ENCODE results near the gene TBC1D10A. TPM values are rescaled to one million over a fixed set of nuclear protein-coding genes. Genes with fewer than 3 reads are reported as not detected.

The TBC1D10A gene
- total RNA-seq, 1 experiment from 2014 or later = 18.6 TPM

DNA sequence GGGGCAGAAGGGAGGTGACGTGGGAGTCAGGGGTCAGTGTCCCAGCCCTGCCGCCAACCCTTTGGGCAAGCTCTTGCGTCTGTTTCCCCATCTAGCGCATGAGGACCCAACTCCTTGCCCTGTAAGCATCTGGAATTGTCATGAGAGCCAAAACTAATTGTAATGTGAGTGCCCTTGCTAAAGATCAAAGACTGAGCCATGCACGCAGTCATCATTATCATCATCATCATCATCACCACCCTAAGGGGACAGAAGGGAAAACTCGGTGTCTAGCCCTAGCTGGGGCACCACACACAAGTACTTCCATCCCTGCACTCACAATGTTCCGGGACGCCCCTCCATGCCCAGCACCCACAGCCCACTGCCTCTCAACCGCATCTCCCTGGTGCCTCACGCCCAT, 82.7 kb downstream of the TBC1D10A start:
- ATAC-seq = no peak
- peaks cover 58% of the 10 kb centered on the region; the same call in 1 of the 2 replicates for H3K79me2 ChIP-seq (ENCODE audit: insufficient read depth, low read length)
- no peaks in the 10 kb centered on the region for H3K9me2 ChIP-seq (ENCODE audit: insufficient read depth)
- intact Hi-C loops (cut with micrococcal nuclease) = no loop called here
- DNase-seq (ENCODE audit: low read depth, low spot score) = no peak
- no peaks in the 10 kb centered on the region for H3K9me3 ChIP-seq (ENCODE audit: control insufficient read depth in 1 of 2, insufficient read depth in 1 of 2, low read depth in 1 of 2, low read length in 2 of 2)
- CTCF ChIA-PET = no interaction called here
- H3K36me3 ChIP-seq (ENCODE audit: control insufficient read depth in 1 of 2, insufficient read depth in 2 of 2, low read length in 2 of 2) = peaks cover 4 to 36% of the 10 kb centered on the region in 2 experiments; a peak in 3 of 4 replicates
- H4K20me1 ChIP-seq (ENCODE audit: insufficient read depth) = no peaks in the 10 kb centered on the region
- no peak overlapping the region for H3K9ac ChIP-seq (ENCODE audit: low read length)
- no peaks in the 10 kb centered on the region for H3K27me3 ChIP-seq (ENCODE audit: insufficient read depth, low read length)
- RAD21 ChIA-PET (ENCODE audit: low non-redundant PET in 1 of 2, low total read pairs in 2 of 2, uncharacterized antibody in 2 of 2, unreplicated experiment in 2 of 2) = interaction anchor here in 1 of 2 experiments (1.4 kb wide), 1 partner anchor 31 kb away, joined by 3 read pairs; no protein-coding TSS in a partner anchor
- H3K4me1 ChIP-seq (ENCODE audit: control insufficient read depth in 1 of 2, insufficient read depth in 2 of 2, low read length in 2 of 2) = peaks cover 46 to 100% of the 10 kb centered on the region in 2 experiments
- no TSS peak for BruUV-seq (replicated peaks)
- no peak overlapping the region for H3K4me2 ChIP-seq (ENCODE audit: low read length)
- no peak overlapping the region for H3K4me3 ChIP-seq (replicated peaks in 1 of 2; ENCODE audit: low read depth in 1 of 2, low read length in 2 of 2)
- TF ChIP-seq RAD21 (IDR thresholded peaks at IDR 0.05; ENCODE audit: low read depth) = no peak
- no peak for TF ChIP-seq ELF1 (IDR thresholded peaks at IDR 0.05; ENCODE audit: borderline replicate concordance, low read depth)
- no peak for TF ChIP-seq SRF (IDR thresholded peaks at IDR 0.05; ENCODE audit: low read depth)
- no peak for TF ChIP-seq ZNF274 (IDR thresholded peaks at IDR 0.05; ENCODE audit: low read depth, low read length)
- TF ChIP-seq EZH2phosphoT487 (IDR thresholded peaks at IDR 0.05; ENCODE audit: borderline replicate concordance) = no peak
- TF ChIP-seq SP1 (IDR thresholded peaks at IDR 0.05; ENCODE audit: low read depth) = no peak
- TF ChIP-seq POLR2AphosphoS5 (IDR thresholded peaks at IDR 0.05; ENCODE audit: low read depth, low read length) = no peak
- no peak for TF ChIP-seq JUND (IDR thresholded peaks at IDR 0.05)
- TF ChIP-seq CBX3 (IDR thresholded peaks at IDR 0.05; ENCODE audit: low read depth) = no peak
- TF ChIP-seq, protein P1, sequence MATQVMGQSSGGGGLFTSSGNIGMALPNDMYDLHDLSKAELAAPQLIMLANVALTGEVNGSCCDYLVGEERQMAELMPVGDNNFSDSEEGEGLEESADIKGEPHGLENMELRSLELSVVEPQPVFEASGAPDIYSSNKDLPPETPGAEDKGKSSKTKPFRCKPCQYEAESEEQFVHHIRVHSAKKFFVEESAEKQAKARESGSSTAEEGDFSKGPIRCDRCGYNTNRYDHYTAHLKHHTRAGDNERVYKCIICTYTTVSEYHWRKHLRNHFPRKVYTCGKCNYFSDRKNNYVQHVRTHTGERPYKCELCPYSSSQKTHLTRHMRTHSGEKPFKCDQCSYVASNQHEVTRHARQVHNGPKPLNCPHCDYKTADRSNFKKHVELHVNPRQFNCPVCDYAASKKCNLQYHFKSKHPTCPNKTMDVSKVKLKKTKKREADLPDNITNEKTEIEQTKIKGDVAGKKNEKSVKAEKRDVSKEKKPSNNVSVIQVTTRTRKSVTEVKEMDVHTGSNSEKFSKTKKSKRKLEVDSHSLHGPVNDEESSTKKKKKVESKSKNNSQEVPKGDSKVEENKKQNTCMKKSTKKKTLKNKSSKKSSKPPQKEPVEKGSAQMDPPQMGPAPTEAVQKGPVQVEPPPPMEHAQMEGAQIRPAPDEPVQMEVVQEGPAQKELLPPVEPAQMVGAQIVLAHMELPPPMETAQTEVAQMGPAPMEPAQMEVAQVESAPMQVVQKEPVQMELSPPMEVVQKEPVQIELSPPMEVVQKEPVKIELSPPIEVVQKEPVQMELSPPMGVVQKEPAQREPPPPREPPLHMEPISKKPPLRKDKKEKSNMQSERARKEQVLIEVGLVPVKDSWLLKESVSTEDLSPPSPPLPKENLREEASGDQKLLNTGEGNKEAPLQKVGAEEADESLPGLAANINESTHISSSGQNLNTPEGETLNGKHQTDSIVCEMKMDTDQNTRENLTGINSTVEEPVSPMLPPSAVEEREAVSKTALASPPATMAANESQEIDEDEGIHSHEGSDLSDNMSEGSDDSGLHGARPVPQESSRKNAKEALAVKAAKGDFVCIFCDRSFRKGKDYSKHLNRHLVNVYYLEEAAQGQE (IDR thresholded peaks at IDR 0.05; ENCODE audit: low read depth) = no peak
- no peak for TF ChIP-seq TCF7L2 (IDR thresholded peaks at IDR 0.05; ENCODE audit: borderline replicate concordance, extremely low read depth, insufficient read depth, insufficient read length)
- no peak for TF ChIP-seq YY1 (IDR thresholded peaks at IDR 0.05; ENCODE audit: extremely low read depth, insufficient replicate concordance, low read depth, low read length)
- TF ChIP-seq ZBTB33 (IDR thresholded peaks at IDR 0.05; ENCODE audit: extremely low read depth, insufficient replicate concordance, low read length) = no peak
- no peak for TF ChIP-seq FOSL1 (IDR thresholded peaks at IDR 0.05; ENCODE audit: low read depth)
- no peak for TF ChIP-seq EGR1 (IDR thresholded peaks at IDR 0.05; ENCODE audit: low read depth)
- no peak for TF ChIP-seq POLR2A (IDR thresholded peaks at IDR 0.05; ENCODE audit: borderline replicate concordance, extremely low read depth, insufficient read depth, insufficient read length)
- TF ChIP-seq EZH2 (IDR thresholded peaks at IDR 0.05) = no peak
- POLR2A ChIA-PET = interaction anchor here (1.1 to 1.2 kb wide), 2 partner anchors 13 to 37 kb away, joined by 3 read pairs; no protein-coding TSS in a partner anchor
- no peak overlapping the region for H2AFZ ChIP-seq (ENCODE audit: low read depth, low read length, poor library complexity, severe bottlenecking)
- peak overlapping the region; percentile 85 for H3K27ac ChIP-seq (ENCODE audit: low read depth, low read length)

All from HCT116 (cell line).